Trophoblast cell (in vitro differentiated cells and primary cell): ENCODE results near the gene PTPN12.

Experiments used
- DNase-seq, 2 donors: peaks; one replicate each; pipeline ENCODE4 v3.0.0-alpha.2; 2016
- H2AFZ ChIP-seq: 2 replicates; pipeline ENCODE4 v1.6.1; 2013; ENCODE audit warnings: low read length, moderate library complexity, mild to moderate bottlenecking; ENCODE audit not compliant: insufficient read depth, poor library complexity
- H2AK5ac ChIP-seq: 2 replicates; pipeline ENCODE4 v1.6.1; 2013; ENCODE audit warnings: mild to moderate bottlenecking, low read length
- H2BK120ac ChIP-seq: 2 replicates; pipeline ENCODE4 v1.6.1; 2013; ENCODE audit warnings: low read length, mild to moderate bottlenecking, moderate library complexity; ENCODE audit not compliant: insufficient read depth, poor library complexity
- H2BK12ac ChIP-seq: 2 replicates; pipeline ENCODE4 v1.6.1; 2013; ENCODE audit warnings: mild to moderate bottlenecking, low read length, moderate library complexity
- H2BK5ac ChIP-seq: 2 replicates; pipeline ENCODE4 v1.6.1; 2013; ENCODE audit warnings: low read length, low read depth, moderate library complexity, mild to moderate bottlenecking; ENCODE audit not compliant: poor library complexity
- H3K14ac ChIP-seq: 2 replicates; pipeline ENCODE4 v1.6.1; 2013; ENCODE audit warnings: mild to moderate bottlenecking, low read length
- H3K18ac ChIP-seq: 2 replicates; pipeline ENCODE4 v1.6.1; 2013; ENCODE audit warnings: mild to moderate bottlenecking, low read length
- H3K23ac ChIP-seq: 2 replicates; pipeline ENCODE4 v1.6.1; 2013; ENCODE audit warnings: low read length
- H3K27ac ChIP-seq: 2 replicates; pipeline ENCODE4 v1.5.1; 2013; ENCODE audit warnings: low read depth, mild to moderate bottlenecking, inconsistent platforms, low read length, moderate library complexity
- H3K27me3 ChIP-seq: 2 replicates; pipeline ENCODE4 v1.6.1; 2013; ENCODE audit warnings: inconsistent platforms, mild to moderate bottlenecking, low read length, moderate library complexity; ENCODE audit not compliant: insufficient read depth
- H3K36me3 ChIP-seq, 2 experiments: 1 replicate in 1 of 2; 2 replicates in 1 of 2; pipeline ENCODE4 v1.6.1; 2013; ENCODE audit warnings: low read length in 2 of 2, mild to moderate bottlenecking in 2 of 2, moderate library complexity in 1 of 2; ENCODE audit not compliant: insufficient read depth in 2 of 2, control insufficient read depth in 1 of 2
- H3K4ac ChIP-seq: 2 replicates; pipeline ENCODE4 v1.6.1; 2013; ENCODE audit warnings: low read depth, mild to moderate bottlenecking, low read length, moderate library complexity
- H3K4me1 ChIP-seq, 2 experiments: 1 replicate in 1 of 2; 2 replicates in 1 of 2; pipeline ENCODE4 v1.6.1; 2013; ENCODE audit warnings: low read length in 2 of 2, mild to moderate bottlenecking in 2 of 2, moderate library complexity in 1 of 2; ENCODE audit not compliant: insufficient read depth in 2 of 2, control insufficient read depth in 1 of 2
- H3K4me2 ChIP-seq: 2 replicates; pipeline ENCODE4 v1.6.1; 2013; ENCODE audit warnings: inconsistent platforms, mild to moderate bottlenecking, low read length, moderate library complexity
- H3K4me3 ChIP-seq: 2 replicates; pipeline ENCODE4 v1.5.1; 2013; ENCODE audit warnings: mild to moderate bottlenecking, low read depth, low read length, inconsistent platforms
- H3K79me1 ChIP-seq: one replicate; pipeline ENCODE4 v1.6.1; 2013; ENCODE audit warnings: low read length
- H3K79me2 ChIP-seq: 2 replicates; pipeline ENCODE4 v1.6.1; 2013; ENCODE audit warnings: low read length, mild to moderate bottlenecking; ENCODE audit not compliant: control insufficient read depth, insufficient read depth, poor library complexity
- H3K9ac ChIP-seq: 2 replicates; pipeline ENCODE4 v1.6.1; 2013; ENCODE audit warnings: mild to moderate bottlenecking, low read length
- H3K9me3 ChIP-seq: 2 replicates; pipeline ENCODE4 v1.6.1; 2013; ENCODE audit warnings: low read depth, mild to moderate bottlenecking, control low read depth, inconsistent platforms, low read length; ENCODE audit not compliant: insufficient read depth
- H4K12ac ChIP-seq: 2 replicates; pipeline ENCODE4 v1.6.1; 2013; ENCODE audit warnings: low read depth, mild to moderate bottlenecking, low read length, moderate library complexity
- H4K8ac ChIP-seq: 2 replicates; pipeline ENCODE4 v1.6.1; 2013; ENCODE audit warnings: low read depth, mild to moderate bottlenecking, low read length, moderate library complexity
- H4K91ac ChIP-seq: one replicate; pipeline ENCODE4 v1.6.1; 2013; ENCODE audit warnings: low read depth, mild to moderate bottlenecking, low read length, moderate library complexity
- WGBS: extraction: QIAGEN DNeasy Blood & Tissue Kit; methylation state at CpG from one replicate; pipeline ENCODE4 v1.1.7; 2013; ENCODE audit warnings: missing lambda C conversion rate; ENCODE audit not compliant: insufficient read length, insufficient coverage; ENCODE audit errors: extremely low coverage; 5-methylcytosine and 5-hydroxymethylcytosine counted together

PTPN12 gene

GRCh38 chr7:77566421-77566820 is 29.3 kb downstream of the PTPN12 start:
- no peak overlapping the region for H3K4me2 ChIP-seq
- no peak overlapping the region for H2AK5ac ChIP-seq
- H4K8ac ChIP-seq: no peak overlapping the region
- no peak overlapping the region for H3K4me3 ChIP-seq
- H3K9ac ChIP-seq: no peak overlapping the region
- no peak overlapping the region for H2AFZ ChIP-seq
- H3K18ac ChIP-seq: no peak overlapping the region
- WGBS: no CpG with 5 or more reads among the region's 9 CpGs
- peaks cover 0 to 3% of the 10 kb centered on the region in 2 experiments for H3K4me1 ChIP-seq
- no peaks in the 10 kb centered on the region for H3K9me3 ChIP-seq
- peak in 1 of 2 donors; percentile 49 for DNase-seq
- no peak overlapping the region for H3K27ac ChIP-seq
- no peaks in the 10 kb centered on the region for H3K27me3 ChIP-seq
- H4K12ac ChIP-seq: no peak overlapping the region
- no peak overlapping the region for H2BK5ac ChIP-seq
- no peak overlapping the region for H3K14ac ChIP-seq
- H2BK12ac ChIP-seq: no peak overlapping the region
- peak overlapping the region; percentile 64 for H3K4ac ChIP-seq
- no peaks in the 10 kb centered on the region for H3K79me1 ChIP-seq
- peaks cover 5 to 7% of the 10 kb centered on the region in 2 experiments for H3K36me3 ChIP-seq
- no peak overlapping the region for H3K23ac ChIP-seq
- no peak overlapping the region for H4K91ac ChIP-seq
- H2BK120ac ChIP-seq: no peak overlapping the region
- H3K79me2 ChIP-seq: peaks cover 6% of the 10 kb centered on the region

- Histone ChIP-seq H3K79me2 (peaks cover 2% of the 10 kb centered on the region), H3K9ac (no peak overlapping the region), H3K27ac (no peak overlapping the region), H3K79me1 (no peaks in the 10 kb centered on the region), H4K91ac (no peak overlapping the region), H4K12ac (no peak overlapping the region), H4K8ac (no peak overlapping the region), H2AK5ac (no peak overlapping the region), H3K4ac (no peak overlapping the region), H3K4me1 (peaks cover 0 to 3% of the 10 kb centered on the region in 2 experiments), H3K4me3 (no peak overlapping the region), H2BK12ac (no peak overlapping the region), H3K4me2 (no peak overlapping the region), H2BK120ac (no peak overlapping the region), H3K27me3 (no peaks in the 10 kb centered on the region), H3K36me3 (peaks cover 14 to 18% of the 10 kb centered on the region in 2 experiments), H3K23ac (no peak overlapping the region), H2BK5ac (no peak overlapping the region), H3K9me3 (no peaks in the 10 kb centered on the region), H3K14ac (no peak overlapping the region), H3K18ac (no peak overlapping the region), H2AFZ (no peak overlapping the region)
- no peak for DNase-seq
- WGBS: no CpG with 5 or more reads among the region's 8 CpGs
Measured at GRCh38 chr7:77569514-77570232, 32.6 kb downstream of the PTPN12 start.

GRCh38 chr7:77570330-77571011 is 33.4 kb downstream of the PTPN12 start:
- H3K23ac ChIP-seq: no peak overlapping the region
- H3K9me3 ChIP-seq: no peaks in the 10 kb centered on the region
- no peak overlapping the region for H2BK120ac ChIP-seq
- H3K9ac ChIP-seq: no peak overlapping the region
- no peak overlapping the region for H4K12ac ChIP-seq
- H2BK12ac ChIP-seq: no peak overlapping the region
- peak in 1 of 2 donors; percentile 47 for DNase-seq
- no peak overlapping the region for H3K4ac ChIP-seq
- H3K14ac ChIP-seq: no peak overlapping the region
- no peaks in the 10 kb centered on the region for H3K79me2 ChIP-seq
- H3K79me1 ChIP-seq: no peaks in the 10 kb centered on the region
- H2AFZ ChIP-seq: no peak overlapping the region
- no peak overlapping the region for H2BK5ac ChIP-seq
- H4K91ac ChIP-seq: no peak overlapping the region
- no peak overlapping the region for H3K4me2 ChIP-seq
- WGBS: no CpG with 5 or more reads among the region's 3 CpGs
- H2AK5ac ChIP-seq: no peak overlapping the region
- no peak overlapping the region for H3K4me3 ChIP-seq
- H3K4me1 ChIP-seq: peaks cover 0 to 3% of the 10 kb centered on the region in 2 experiments
- peaks cover 16 to 22% of the 10 kb centered on the region in 2 experiments for H3K36me3 ChIP-seq
- H4K8ac ChIP-seq: no peak overlapping the region
- no peak overlapping the region for H3K18ac ChIP-seq
- no peak overlapping the region for H3K27ac ChIP-seq
- no peaks in the 10 kb centered on the region for H3K27me3 ChIP-seq

GRCh38 chr7:77571801-77572200 is 34.7 kb downstream of the PTPN12 start:
- Histone ChIP-seq H3K4ac (no peak overlapping the region), H3K4me2 (no peak overlapping the region), H3K23ac (no peak overlapping the region), H4K91ac (no peak overlapping the region), H4K8ac (no peak overlapping the region), H3K27me3 (no peaks in the 10 kb centered on the region), H4K12ac (no peak overlapping the region), H2BK120ac (no peak overlapping the region), H2AFZ (no peak overlapping the region), H3K4me3 (no peak overlapping the region), H3K18ac (no peak overlapping the region), H2BK12ac (no peak overlapping the region), H3K79me2 (no peaks in the 10 kb centered on the region), H3K9ac (no peak overlapping the region), H3K14ac (no peak overlapping the region), H3K9me3 (peaks cover 2% of the 10 kb centered on the region), H2AK5ac (no peak overlapping the region), H3K79me1 (no peaks in the 10 kb centered on the region), H3K27ac (no peak overlapping the region), H3K4me1 (peaks cover 0 to 2% of the 10 kb centered on the region in 2 experiments), H2BK5ac (no peak overlapping the region), H3K36me3 (peaks cover 25 to 28% of the 10 kb centered on the region in 2 experiments)
- WGBS: 100% methylated on average over 2 of the region's 6 CpGs
- peak in 1 of 2 donors; percentile 78 for DNase-seq
